DND-41 (cell line): ENCODE measurements around the gene RHBDL2.
A peak's percentile ranks its signal among the peaks of the same experiment; 100 is the strongest.

Source experiments
- ATAC-seq: fragments of 200-7000 bp; cut with Tn5 transposase; 3 replicates; pipeline ENCODE4 v1.9.1; 2021; ENCODE audit warnings: low read depth; ENCODE audit not compliant: insufficient read depth
- DNase-seq: peaks from one replicate; pipeline ENCODE4 v3.0.0-alpha.2; 2020
- H2AFZ ChIP-seq: 2 replicates; pipeline ENCODE4 v1.6.0; 2012; ENCODE audit warnings: low read depth, low read length
- H3K27ac ChIP-seq: 2 replicates; pipeline ENCODE4 v1.5.1; 2012; ENCODE audit warnings: low read length, inconsistent platforms
- H3K27me3 ChIP-seq: fragments of 200-600 bp; sonication (generic); 2 replicates; pipeline ENCODE4 v1.6.0; 2012; ENCODE audit warnings: low read length, mild to moderate bottlenecking, inconsistent platforms; ENCODE audit not compliant: insufficient read depth, poor library complexity
- H3K36me3 ChIP-seq: 2 replicates; pipeline ENCODE4 v1.5.1; 2012; ENCODE audit warnings: low read length, inconsistent platforms; ENCODE audit not compliant: insufficient read depth
- H3K4me1 ChIP-seq: 2 replicates; pipeline ENCODE4 v1.5.1; 2012; ENCODE audit warnings: mild to moderate bottlenecking, low read length; ENCODE audit not compliant: insufficient read depth
- H3K4me2 ChIP-seq: 2 replicates; pipeline ENCODE4 v1.6.0; 2012; ENCODE audit warnings: mild to moderate bottlenecking, moderate library complexity, low read length, inconsistent platforms; ENCODE audit not compliant: insufficient read depth
- H3K4me3 ChIP-seq, 2 experiments: fragments of 200-600 bp in 1 of 2; shearing (Covaris generic) in 1 of 2; 2 replicates each; pipeline ENCODE4 v1.5.1; 2012 to 2016; ENCODE audit warnings: inconsistent platforms in 2 of 2, low read length in 2 of 2, mild to moderate bottlenecking in 2 of 2, low read depth in 1 of 2, moderate library complexity in 1 of 2
- H3K79me2 ChIP-seq: 2 replicates; pipeline ENCODE4 v1.6.0; 2012; ENCODE audit warnings: low read length, inconsistent platforms; ENCODE audit not compliant: insufficient read depth
- H3K9ac ChIP-seq: 2 replicates; pipeline ENCODE4 v1.6.0; 2012; ENCODE audit warnings: low read depth, mild to moderate bottlenecking, inconsistent platforms, low read length, moderate library complexity
- H3K9me3 ChIP-seq: 2 replicates; pipeline ENCODE4 v1.5.1; 2012; ENCODE audit warnings: low read length, moderate library complexity, mild to moderate bottlenecking, inconsistent platforms; ENCODE audit not compliant: insufficient read depth, severe bottlenecking
- H4K20me1 ChIP-seq: 2 replicates; pipeline ENCODE4 v1.6.0; 2012; ENCODE audit warnings: low read length; ENCODE audit not compliant: insufficient read depth
- CTCF ChIP-seq: IDR thresholded peaks from 2 replicates; pipeline ENCODE4 v1.5.1; 2012; ENCODE audit warnings: borderline replicate concordance, low read length, moderate library complexity, mild to moderate bottlenecking; ENCODE audit not compliant: poor library complexity, severe bottlenecking; ENCODE audit errors: extremely low read depth
- EZH2 ChIP-seq: IDR thresholded peaks from 3 replicates; pipeline ENCODE4 v1.6.1; 2012; ENCODE audit warnings: borderline replicate concordance, low read depth, mild to moderate bottlenecking, moderate library complexity, low read length, inconsistent platforms; ENCODE audit not compliant: severe bottlenecking

RHBDL2 gene

DNA sequence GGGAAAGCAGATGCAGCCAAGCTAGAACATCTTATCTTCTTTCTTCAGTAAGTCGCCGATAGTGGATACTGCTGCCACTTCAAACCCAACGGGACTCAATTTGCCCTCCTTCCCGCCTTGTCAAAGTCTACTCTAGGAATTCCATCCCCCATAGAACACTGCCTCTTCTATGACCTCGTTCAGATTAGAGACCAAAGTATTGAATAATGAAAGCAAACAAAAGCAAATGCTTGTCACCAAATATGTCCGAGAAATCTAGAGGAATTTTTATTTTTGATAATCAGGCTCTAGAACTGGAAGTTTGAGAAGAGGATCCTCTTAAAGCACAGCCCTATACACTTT, 81.2 kb downstream of the RHBDL2 start:
- peak overlapping the region; percentile 93 for H3K4me2 ChIP-seq
- peaks cover 66% of the 10 kb centered on the region for H3K79me2 ChIP-seq
- peak overlapping the region; percentile 88 for H3K27ac ChIP-seq
- no peaks in the 10 kb centered on the region for H3K9me3 ChIP-seq
- peak overlapping the region; percentile 86 to 90 for H3K4me3 ChIP-seq
- H3K9ac ChIP-seq: peak overlapping the region; percentile 74
- H3K4me1 ChIP-seq: peaks cover 58% of the 10 kb centered on the region
- DNase-seq (no peak), ATAC-seq (no peak)
- TF ChIP-seq EZH2 (no peak), CTCF (no peak)
- peak overlapping the region; percentile 100 for H2AFZ ChIP-seq
- peaks cover 48% of the 10 kb centered on the region for H3K36me3 ChIP-seq
- H3K27me3 ChIP-seq: no peaks in the 10 kb centered on the region
- H4K20me1 ChIP-seq: peaks cover 15% of the 10 kb centered on the region; the same call in 1 of the 2 replicates

DNA sequence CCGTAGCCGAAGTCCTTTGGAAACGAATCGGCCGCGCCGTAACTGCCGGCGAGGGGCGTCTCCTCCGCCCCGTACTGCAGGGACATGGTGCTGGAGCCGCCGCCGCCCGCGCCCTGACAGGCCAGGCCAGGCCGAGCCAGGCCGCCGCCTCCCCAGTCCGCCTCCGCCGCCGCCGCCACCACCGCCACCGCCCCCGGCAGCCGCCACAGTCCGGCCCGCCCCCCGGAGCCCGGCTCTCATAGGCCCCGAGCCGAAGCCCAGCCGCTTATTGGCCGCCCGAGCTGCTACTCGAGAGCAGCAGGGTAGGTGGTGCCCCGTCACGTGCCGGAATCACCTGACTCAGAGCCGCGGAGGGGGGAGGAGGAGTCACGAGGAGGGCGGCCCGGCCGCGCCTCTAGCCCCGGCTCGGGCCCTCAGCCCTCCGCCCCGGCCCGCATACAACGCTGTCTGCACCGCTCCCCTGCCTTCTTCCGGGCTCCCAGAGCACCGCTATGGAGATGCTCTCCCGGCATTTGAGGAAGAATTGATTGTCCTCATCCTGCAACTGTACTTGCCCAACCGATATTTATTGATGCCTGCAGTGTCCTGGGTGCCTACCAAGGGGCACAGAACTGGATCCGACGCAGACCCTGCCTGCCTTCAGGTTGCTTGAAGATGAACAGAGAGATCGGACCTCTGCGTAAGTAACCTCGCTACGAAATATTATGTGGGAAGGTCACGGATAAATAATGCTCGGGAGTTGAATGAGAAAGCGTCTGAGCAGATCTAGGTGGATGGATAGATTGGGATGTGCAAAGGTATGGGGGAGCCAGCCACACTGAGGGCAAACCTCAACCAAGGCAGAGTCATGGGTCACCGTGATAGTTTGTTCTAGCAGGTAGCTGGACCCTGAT, 81.8 kb downstream of the RHBDL2 start, which contains the start of gene RRAGC:
RRAGC (minus strand) TSS at position 212 of the 893 bp plus-strand sequence; CDS start at position 86, 126 bp downstream.
- Histone ChIP-seq H3K4me2 (peak within 1 kb of the TSS; percentile 93), H3K9me3 (no peaks in the 10 kb centered on the region), H3K79me2 (peaks cover 66% of the 10 kb centered on the region), H3K9ac (peak within 1 kb of the TSS; percentile 74), H3K27ac (peak within 1 kb of the TSS; percentile 88), H2AFZ (peak within 1 kb of the TSS; percentile 100), H3K4me3 (peak within 1 kb of the TSS; percentile 90), H3K4me1 (peaks cover 58% of the 10 kb centered on the region), H4K20me1 (peaks cover 15% of the 10 kb centered on the region; the same call in 1 of the 2 replicates), H3K36me3 (peaks cover 46% of the 10 kb centered on the region), H3K27me3 (no peaks in the 10 kb centered on the region)
- ATAC-seq (peak; percentile 99), DNase-seq (peak; percentile 99)
- no peak for TF ChIP-seq CTCF
- no peak for TF ChIP-seq EZH2

- peaks cover 15% of the 10 kb centered on the region; the same call in 1 of the 2 replicates for H4K20me1 ChIP-seq
- peak overlapping the region; percentile 74 for H3K9ac ChIP-seq
- DNase-seq (peak; percentile 43), ATAC-seq (peak; percentile 22)
- no peaks in the 10 kb centered on the region for H3K9me3 ChIP-seq
- H2AFZ ChIP-seq: peak overlapping the region; percentile 71
- peak overlapping the region; percentile 5 for H3K27ac ChIP-seq
- peak overlapping the region; percentile 73 for H3K4me2 ChIP-seq
- no peak for TF ChIP-seq EZH2
- no peak for TF ChIP-seq CTCF
- H3K27me3 ChIP-seq: no peaks in the 10 kb centered on the region
- H3K79me2 ChIP-seq: peaks cover 64% of the 10 kb centered on the region
- peaks cover 56% of the 10 kb centered on the region for H3K4me1 ChIP-seq
- H3K36me3 ChIP-seq: peaks cover 41% of the 10 kb centered on the region
- H3K4me3 ChIP-seq: peak overlapping the region; percentile 90; a peak in 3 of 4 replicates
These were observed 82.6 kb downstream of the RHBDL2 start for GRCh38 chr1:38858833-38859560.
